Adipocyte (in vitro differentiated cells): ENCODE results near the gene EBF3.

Experiments used
- DNase-seq: peaks from one replicate; pipeline ENCODE4 v3.0.0-alpha.2; 2015; ENCODE audit warnings: low read depth
- H3K27me3 ChIP-seq: replicated peaks from 2 replicates; pipeline ENCODE4 v1.7.0; 2013; ENCODE audit warnings: mild to moderate bottlenecking, low read length, moderate library complexity; ENCODE audit not compliant: control insufficient read depth, insufficient read depth
- H3K36me3 ChIP-seq: 2 replicates; pipeline ENCODE4 v1.7.0; 2013; ENCODE audit warnings: low read length, mild to moderate bottlenecking, moderate library complexity; ENCODE audit not compliant: control insufficient read depth, insufficient read depth, severe bottlenecking
- H3K4me1 ChIP-seq: 2 replicates; pipeline ENCODE4 v1.7.0; 2013; ENCODE audit warnings: mild to moderate bottlenecking, low read length, moderate library complexity; ENCODE audit not compliant: control insufficient read depth, insufficient read depth
- H3K4me3 ChIP-seq: 2 replicates; pipeline ENCODE4 v1.7.0; 2013; ENCODE audit warnings: mild to moderate bottlenecking, low read length, moderate library complexity
- H3K9ac ChIP-seq: 2 replicates; pipeline ENCODE4 v1.7.0; 2013; ENCODE audit warnings: mild to moderate bottlenecking, low read length, moderate library complexity
- H3K9me3 ChIP-seq: 2 replicates; pipeline ENCODE4 v1.7.0; 2013; ENCODE audit warnings: mild to moderate bottlenecking, low read length, moderate library complexity; ENCODE audit not compliant: control insufficient read depth

The EBF3 gene

GRCh38 chr10:129859536-129859935 lies 104.5 kb downstream of the EBF3 start:
- Histone ChIP-seq H3K9me3 (no peaks in the 10 kb centered on the region), H3K9ac (no peak overlapping the region), H3K4me1 (peaks cover 7% of the 10 kb centered on the region), H3K27me3 (no peaks in the 10 kb centered on the region), H3K36me3 (peaks cover 30% of the 10 kb centered on the region), H3K4me3 (no peak overlapping the region)
- no peak for DNase-seq

- Histone ChIP-seq H3K4me1 (peaks cover 4% of the 10 kb centered on the region), H3K27me3 (no peaks in the 10 kb centered on the region), H3K4me3 (no peak overlapping the region), H3K36me3 (peaks cover 31% of the 10 kb centered on the region), H3K9ac (no peak overlapping the region), H3K9me3 (no peaks in the 10 kb centered on the region)
- no peak for DNase-seq
Observed at GRCh38 chr10:129857242-129857960, 106.7 kb downstream of the EBF3 start.

DNA sequence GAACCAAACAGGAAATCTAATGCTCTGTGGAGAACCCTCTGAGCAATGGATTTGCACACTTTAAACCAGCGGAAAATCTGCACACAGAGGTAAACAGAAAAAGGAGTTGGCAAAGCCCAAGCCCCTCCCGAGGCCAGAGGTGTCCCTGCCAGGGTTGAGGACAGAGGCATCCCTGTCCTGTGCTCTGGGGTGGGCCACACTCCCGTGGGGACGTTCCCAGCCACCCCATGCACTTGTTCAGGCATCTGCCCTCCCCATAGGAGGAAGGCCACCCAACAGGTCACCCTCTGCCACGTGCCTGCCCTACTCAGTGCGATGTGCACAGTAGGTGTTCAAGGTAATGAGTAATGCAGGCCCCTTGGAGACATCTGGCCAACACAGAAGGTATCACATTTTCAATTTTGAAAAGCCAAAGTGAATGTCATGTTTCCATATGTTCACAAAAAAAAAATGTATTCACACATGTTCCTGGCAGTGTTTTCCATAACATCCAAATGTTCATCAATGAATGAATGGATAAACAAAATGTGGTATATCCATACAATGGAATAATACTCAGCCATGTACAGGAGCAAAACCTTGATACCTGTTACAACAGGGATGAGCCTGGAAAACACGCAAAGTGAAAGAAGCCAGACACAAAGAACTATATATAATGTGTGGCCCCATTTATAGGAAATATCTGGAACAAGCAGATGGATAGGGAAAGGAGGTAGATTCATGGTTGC lies 108.1 kb downstream of the EBF3 start:
- Histone ChIP-seq H3K4me3 (no peak overlapping the region), H3K9me3 (no peaks in the 10 kb centered on the region)

GRCh38 chr10:129854796-129855705 lies 109.0 kb downstream of the EBF3 start:
- Histone ChIP-seq H3K27me3 (no peaks in the 10 kb centered on the region), H3K9ac (no peak overlapping the region), H3K4me1 (peaks cover 4% of the 10 kb centered on the region), H3K4me3 (no peak overlapping the region), H3K9me3 (no peaks in the 10 kb centered on the region), H3K36me3 (peaks cover 31% of the 10 kb centered on the region)
- no peak for DNase-seq

More for the DNA sequence above, 108.1 kb downstream of the EBF3 start:
- no peaks in the 10 kb centered on the region for H3K27me3 ChIP-seq
- H3K9ac ChIP-seq = no peak overlapping the region
- peaks cover 4% of the 10 kb centered on the region for H3K4me1 ChIP-seq
- DNase-seq = no peak
- H3K36me3 ChIP-seq = peaks cover 29% of the 10 kb centered on the region

GRCh38 chr10:129854158-129854557 lies 109.9 kb downstream of the EBF3 start:
- H3K27me3 ChIP-seq = no peaks in the 10 kb centered on the region
- H3K9ac ChIP-seq = no peak overlapping the region
- no peaks in the 10 kb centered on the region for H3K9me3 ChIP-seq
- H3K4me3 ChIP-seq = no peak overlapping the region
- no peak for DNase-seq
- peaks cover 28% of the 10 kb centered on the region for H3K36me3 ChIP-seq
- H3K4me1 ChIP-seq = peaks cover 4% of the 10 kb centered on the region

DNA sequence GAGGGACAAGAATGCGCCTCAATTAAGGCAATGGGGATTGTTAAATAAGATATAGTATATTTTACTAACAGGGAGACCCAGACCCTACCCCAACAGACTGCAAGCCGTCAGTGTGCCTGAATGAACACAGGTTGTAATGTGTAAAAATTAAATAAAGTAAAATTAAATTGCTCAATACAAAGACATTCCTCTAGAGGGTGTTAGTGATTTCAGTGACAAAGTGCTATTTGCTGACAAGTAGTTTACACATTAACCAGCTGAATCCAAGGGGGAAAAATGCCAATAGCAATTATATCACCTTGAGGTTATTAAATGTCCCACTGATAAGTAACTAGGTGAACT lies 110.5 kb downstream of the EBF3 start:
- H3K4me1 ChIP-seq = peaks cover 5% of the 10 kb centered on the region
- DNase-seq = peak; percentile 38
- no peak overlapping the region for H3K4me3 ChIP-seq
- peaks cover 28% of the 10 kb centered on the region for H3K36me3 ChIP-seq
- H3K9me3 ChIP-seq = no peaks in the 10 kb centered on the region
- H3K27me3 ChIP-seq = no peaks in the 10 kb centered on the region
- no peak overlapping the region for H3K9ac ChIP-seq

- H3K4me1 ChIP-seq = peaks cover 8% of the 10 kb centered on the region
- DNase-seq = no peak
Observed at GRCh38 chr10:129852829-129853561, 111.1 kb downstream of the EBF3 start.

GRCh38 chr10:129851941-129852640 lies 112.0 kb downstream of the EBF3 start:
- H3K36me3 ChIP-seq = peaks cover 35% of the 10 kb centered on the region
- peaks cover 8% of the 10 kb centered on the region for H3K4me1 ChIP-seq

More at GRCh38 chr10:129852829-129853561, 111.1 kb downstream of the EBF3 start:
- H3K9ac ChIP-seq = no peak overlapping the region
- H3K4me3 ChIP-seq = no peak overlapping the region
- no peaks in the 10 kb centered on the region for H3K27me3 ChIP-seq
- H3K9me3 ChIP-seq = no peaks in the 10 kb centered on the region
- peaks cover 30% of the 10 kb centered on the region for H3K36me3 ChIP-seq

DNA sequence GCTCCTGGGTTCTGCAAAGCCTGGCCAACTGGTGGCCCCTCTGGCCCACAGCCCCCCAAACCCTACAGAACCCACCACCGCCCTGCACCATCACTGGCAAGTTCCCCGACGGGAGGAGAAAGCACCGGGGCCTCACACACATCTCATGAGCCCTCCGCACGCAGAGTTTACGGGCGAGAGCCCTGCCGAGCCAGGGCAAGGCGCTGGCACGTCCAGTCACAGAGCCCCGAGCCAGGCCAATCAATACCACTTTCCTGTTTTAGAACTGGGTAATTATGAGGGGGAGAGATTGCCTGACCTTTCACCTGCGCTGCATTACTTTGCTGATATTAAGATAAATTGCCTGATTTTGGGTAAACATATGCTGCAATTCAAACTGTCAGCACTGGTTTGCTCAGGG lies 113.3 kb downstream of the EBF3 start:
- no peak for DNase-seq
- Histone ChIP-seq H3K4me1 (peaks cover 8% of the 10 kb centered on the region), H3K4me3 (no peak overlapping the region), H3K27me3 (no peaks in the 10 kb centered on the region), H3K36me3 (peaks cover 36% of the 10 kb centered on the region), H3K9ac (no peak overlapping the region), H3K9me3 (no peaks in the 10 kb centered on the region)

More at GRCh38 chr10:129851941-129852640, 112.0 kb downstream of the EBF3 start:
- no peak overlapping the region for H3K4me3 ChIP-seq
- no peaks in the 10 kb centered on the region for H3K27me3 ChIP-seq
- H3K9ac ChIP-seq = no peak overlapping the region
- no peaks in the 10 kb centered on the region for H3K9me3 ChIP-seq
- peak; percentile 6 for DNase-seq

DNA sequence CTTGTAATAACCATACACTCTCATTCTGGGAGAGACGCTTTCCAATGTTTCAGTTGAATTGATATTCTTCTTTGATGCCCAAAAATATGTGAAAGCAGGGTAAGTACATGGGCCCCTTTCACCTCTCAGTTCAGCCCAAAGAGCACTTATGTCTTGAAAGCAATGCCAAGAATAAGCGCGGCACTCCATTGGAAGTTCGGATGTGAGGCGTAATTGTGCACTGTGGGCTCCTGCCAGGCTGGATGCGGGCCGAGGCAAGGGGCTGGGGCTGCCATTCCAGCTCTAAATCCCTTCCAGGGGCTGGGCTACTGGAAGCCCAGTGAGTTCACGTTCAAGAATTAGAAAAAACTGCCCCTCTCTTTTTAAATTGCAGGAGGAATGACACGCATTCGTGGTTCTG lies 113.8 kb downstream of the EBF3 start:
- no peak overlapping the region for H3K4me3 ChIP-seq
- peaks cover 37% of the 10 kb centered on the region for H3K36me3 ChIP-seq
- H3K27me3 ChIP-seq = no peaks in the 10 kb centered on the region
- H3K4me1 ChIP-seq = peaks cover 8% of the 10 kb centered on the region
- no peak for DNase-seq
- H3K9me3 ChIP-seq = no peaks in the 10 kb centered on the region
- no peak overlapping the region for H3K9ac ChIP-seq
